ENCODE data around the gene FRMD4A. TPM values are rescaled to one million over a fixed set of nuclear protein-coding genes. Genes with fewer than 3 reads are reported as not detected.

The FRMD4A gene
- total RNA-seq, 1 donor from 2014 or later, result 0.64 TPM

- no peaks in the 10 kb centered on the region for H3K36me3 Mint-ChIP-seq (ENCODE audit: low read depth)
- H3K27me3 Mint-ChIP-seq, result peaks cover 8% of the 10 kb centered on the region
- no peak for ATAC-seq (ENCODE audit: low read depth)
- no peak for DNase-seq
- intact Hi-C loops (cut with micrococcal nuclease), result no loop called here
- no peaks in the 10 kb centered on the region for H3K9me3 Mint-ChIP-seq
- no peak overlapping the region for H3K27ac Mint-ChIP-seq
- ChIA-PET POLR2A (no interaction called here), CTCF (no interaction called here)
- no peak overlapping the region for H3K4me3 Mint-ChIP-seq
- TF ChIP-seq CTCF (IDR thresholded peaks at IDR 0.05), result no peak
- H3K4me1 Mint-ChIP-seq, result peaks cover 15% of the 10 kb centered on the region
These were observed 412.9 kb downstream of the FRMD4A start for GRCh38 chr10:13917791-13918190.

GRCh38 chr10:13916384-13916947 is 414.3 kb downstream of the FRMD4A start:
- no peak overlapping the region for H3K4me3 Mint-ChIP-seq
- no peaks in the 10 kb centered on the region for H3K9me3 Mint-ChIP-seq
- H3K27me3 Mint-ChIP-seq, result peaks cover 4% of the 10 kb centered on the region
- intact Hi-C loops (cut with micrococcal nuclease), result no loop called here
- POLR2A ChIA-PET, result no interaction called here
- no peak for ATAC-seq (ENCODE audit: low read depth)
- DNase-seq, result no peak
- no peak overlapping the region for H3K27ac Mint-ChIP-seq
- H3K36me3 Mint-ChIP-seq (ENCODE audit: low read depth), result no peaks in the 10 kb centered on the region
- TF ChIP-seq CTCF (IDR thresholded peaks at IDR 0.05), result no peak
- CTCF ChIA-PET, result no interaction called here
- peaks cover 15% of the 10 kb centered on the region for H3K4me1 Mint-ChIP-seq

GRCh38 chr10:13915710-13916109 is 415.0 kb downstream of the FRMD4A start:
- no peaks in the 10 kb centered on the region for H3K9me3 Mint-ChIP-seq
- peaks cover 13% of the 10 kb centered on the region for H3K4me1 Mint-ChIP-seq
- H3K4me3 Mint-ChIP-seq, result no peak overlapping the region
- intact Hi-C loops (cut with micrococcal nuclease), result no loop called here
- ATAC-seq (ENCODE audit: low read depth) (no peak), DNase-seq (no peak)
- ChIA-PET POLR2A (no interaction called here), CTCF (no interaction called here)
- TF ChIP-seq CTCF (IDR thresholded peaks at IDR 0.05), result no peak
- H3K27me3 Mint-ChIP-seq, result peaks cover 2% of the 10 kb centered on the region
- no peak overlapping the region for H3K27ac Mint-ChIP-seq
- H3K36me3 Mint-ChIP-seq (ENCODE audit: low read depth), result no peaks in the 10 kb centered on the region

GRCh38 chr10:13913897-13914296 is 416.8 kb downstream of the FRMD4A start:
- no peak for TF ChIP-seq CTCF (IDR thresholded peaks at IDR 0.05)
- Mint-ChIP-seq H3K4me1 (peaks cover 11% of the 10 kb centered on the region), H3K27ac (no peak overlapping the region), H3K4me3 (no peak overlapping the region), H3K36me3 (ENCODE audit: low read depth) (no peaks in the 10 kb centered on the region), H3K27me3 (peaks cover 2% of the 10 kb centered on the region), H3K9me3 (no peaks in the 10 kb centered on the region)
- intact Hi-C loops (cut with micrococcal nuclease), result no loop called here
- ChIA-PET CTCF (no interaction called here), POLR2A (interaction anchor here (1.1 kb wide), 2 partner anchors 68 to 272 kb away, joined by 3 to 10 read pairs; no protein-coding TSS in a partner anchor)
- DNase-seq (no peak), ATAC-seq (ENCODE audit: low read depth) (no peak)

- ATAC-seq (ENCODE audit: low read depth) (no peak), DNase-seq (no peak)
- ChIA-PET POLR2A (no interaction called here), CTCF (no interaction called here)
- Mint-ChIP-seq H3K9me3 (peaks cover 3% of the 10 kb centered on the region), H3K36me3 (ENCODE audit: low read depth) (no peaks in the 10 kb centered on the region), H3K4me1 (peaks cover 15% of the 10 kb centered on the region), H3K27me3 (peaks cover 2% of the 10 kb centered on the region), H3K4me3 (no peak overlapping the region), H3K27ac (no peak overlapping the region)
- intact Hi-C loops (cut with micrococcal nuclease), result no loop called here
- TF ChIP-seq CTCF (IDR thresholded peaks at IDR 0.05), result no peak
These were observed 418.8 kb downstream of the FRMD4A start for GRCh38 chr10:13911821-13912520.

Data from activated B cell treated with CpG ODN at 0.5 μM for 24 hours (primary cell).